Neural cell (in vitro differentiated cells): ENCODE results near the gene SRGAP3. TPM values are rescaled to one million over a fixed set of nuclear protein-coding genes. Genes with fewer than 3 reads are reported as not detected.

Experiments used
- H2AFZ ChIP-seq: fragments of 200-600, 300-800 bp; sonication (generic), shearing (Covaris generic); 2 replicates; pipeline ENCODE4 v1.6.0; 2014; ENCODE audit warnings: low read depth, mild to moderate bottlenecking, antibody characterized with exemption, low read length, moderate library complexity
- H3F3A ChIP-seq: fragments of 200-600 bp; shearing (Covaris generic); 2 replicates; pipeline ENCODE4 v1.6.1; 2016; ENCODE audit warnings: mild to moderate bottlenecking, moderate library complexity, mixed read lengths, antibody characterized with exemption, low read length; ENCODE audit not compliant: insufficient read depth, poor library complexity, severe bottlenecking
- H3K27ac ChIP-seq: fragments of 200-600, 300-800 bp; sonication (generic), shearing (Covaris generic); 2 replicates; pipeline ENCODE4 v1.5.1; 2014; ENCODE audit warnings: mild to moderate bottlenecking, low read length, moderate library complexity
- H3K27me3 ChIP-seq: fragments of 300-800, 200-600 bp; sonication (generic), shearing (Covaris generic); 2 replicates; pipeline ENCODE4 v1.6.0; 2014; ENCODE audit warnings: mild to moderate bottlenecking, low read depth, low read length, moderate library complexity; ENCODE audit not compliant: insufficient read depth
- H3K36me3 ChIP-seq: fragments of 300-800, 200-600 bp; sonication (generic), shearing (Covaris generic); 2 replicates; pipeline ENCODE4 v1.5.1; 2014; ENCODE audit warnings: mild to moderate bottlenecking, antibody characterized with exemption, low read length, moderate library complexity; ENCODE audit not compliant: insufficient read depth
- H3K4me2 ChIP-seq: fragments of 300-800, 200-600 bp; sonication (generic), shearing (Covaris generic); 2 replicates; pipeline ENCODE4 v1.6.0; 2014; ENCODE audit warnings: mild to moderate bottlenecking, low read length
- H3K4me3 ChIP-seq: fragments of 300-800, 200-600 bp; sonication (generic), shearing (Covaris generic); 2 replicates; pipeline ENCODE4 v1.5.1; 2014; ENCODE audit warnings: mild to moderate bottlenecking, low read length, moderate library complexity
- H3K79me2 ChIP-seq: fragments of 200-600 bp; shearing (Covaris generic); replicated peaks from 2 replicates; pipeline ENCODE4 v1.6.0; 2014; ENCODE audit warnings: mild to moderate bottlenecking, low read length, moderate library complexity; ENCODE audit not compliant: insufficient read depth
- H3K9ac ChIP-seq: fragments of 300-800, 200-600 bp; sonication (generic), shearing (Covaris generic); 2 replicates; pipeline ENCODE4 v1.6.1; 2016; ENCODE audit warnings: mild to moderate bottlenecking, low read length, mixed read lengths
- H3K9me2 ChIP-seq: fragments of 200-600 bp; shearing (Covaris generic); 2 replicates; pipeline ENCODE4 v1.6.1; 2016; ENCODE audit warnings: mild to moderate bottlenecking, low read length, mixed read lengths; ENCODE audit not compliant: insufficient read depth
- H3K9me3 ChIP-seq: fragments of 200-600, 300-800 bp; sonication (generic), shearing (Covaris generic); 2 replicates; pipeline ENCODE4 v1.6.1; 2016; ENCODE audit warnings: mild to moderate bottlenecking, mixed run types, low read length, moderate library complexity, mixed read lengths
- H4K20me1 ChIP-seq: fragments of 200-600 bp; shearing (Covaris generic); 2 replicates; pipeline ENCODE4 v1.6.1; 2016; ENCODE audit warnings: mild to moderate bottlenecking, mixed run types; ENCODE audit not compliant: insufficient read depth
- CTCF ChIP-seq: fragments of 450-650 bp; IDR thresholded peaks from 2 replicates; pipeline ENCODE4 v1.5.1; 2014; ENCODE audit warnings: antibody characterized with exemption, mild to moderate bottlenecking, moderate library complexity; ENCODE audit not compliant: poor library complexity, severe bottlenecking
- EP300 ChIP-seq: fragments of 450-650 bp; conservative IDR thresholded peaks from 2 replicates; pipeline ENCODE4 v1.6.1; 2014; ENCODE audit warnings: antibody characterized with exemption, mild to moderate bottlenecking, moderate library complexity; ENCODE audit not compliant: poor library complexity, severe bottlenecking
- EZH2 ChIP-seq: fragments of 200-600, 300-800 bp; shearing (Covaris generic), sonication (generic); IDR thresholded peaks from 2 replicates; pipeline ENCODE4 v1.6.1; 2014; ENCODE audit warnings: antibody characterized with exemption, low read length, borderline replicate concordance, mild to moderate bottlenecking; ENCODE audit not compliant: insufficient read depth, poor library complexity, severe bottlenecking
- MXI1 ChIP-seq: fragments of 450-650 bp; conservative IDR thresholded peaks from 2 replicates; pipeline ENCODE4 v1.6.1; 2014; ENCODE audit warnings: antibody characterized with exemption, mild to moderate bottlenecking; ENCODE audit not compliant: poor library complexity, severe bottlenecking
- POLR2AphosphoS5 ChIP-seq: IDR thresholded peaks from 2 replicates; pipeline ENCODE4 v1.6.1; 2012
- RAD21 ChIP-seq: fragments of 450-650 bp; conservative IDR thresholded peaks from 2 replicates; pipeline ENCODE4 v1.6.1; 2014; ENCODE audit warnings: antibody characterized with exemption, mild to moderate bottlenecking, moderate library complexity
- SMC3 ChIP-seq: fragments of 450-650 bp; conservative IDR thresholded peaks from 2 replicates; pipeline ENCODE4 v1.6.1; 2014; ENCODE audit warnings: antibody characterized with exemption, mild to moderate bottlenecking, moderate library complexity; ENCODE audit not compliant: poor library complexity
- TAF1 ChIP-seq: IDR thresholded peaks from 2 replicates; pipeline ENCODE4 v1.6.1; 2012; ENCODE audit warnings: low read depth
- polyA plus RNA-seq: library from polyadenylated mRNA; depleted of rRNA; stranded (reverse); fragments of >200 nt; gene quantifications from 2 replicates; pipeline ENCODE4 v1.2.3, GENCODE V29; 2014
- TF ChIP-seq, protein P1 (sequence below): IDR thresholded peaks from 2 replicates; pipeline ENCODE4 v1.6.1; 2012; ENCODE audit warnings: borderline replicate concordance

Gene SRGAP3
- polyA plus RNA-seq, 1 donor from 2014 or later, result 31.5 TPM

- H3K4me3 ChIP-seq, result no peak overlapping the region
- H3K79me2 ChIP-seq, result no peaks in the 10 kb centered on the region
- no peak for TF ChIP-seq MXI1
- no peak for TF ChIP-seq EZH2
- no peak for TF ChIP-seq EP300
- TF ChIP-seq SMC3, result no peak
- no peak for TF ChIP-seq TAF1
- TF ChIP-seq, protein P1, sequence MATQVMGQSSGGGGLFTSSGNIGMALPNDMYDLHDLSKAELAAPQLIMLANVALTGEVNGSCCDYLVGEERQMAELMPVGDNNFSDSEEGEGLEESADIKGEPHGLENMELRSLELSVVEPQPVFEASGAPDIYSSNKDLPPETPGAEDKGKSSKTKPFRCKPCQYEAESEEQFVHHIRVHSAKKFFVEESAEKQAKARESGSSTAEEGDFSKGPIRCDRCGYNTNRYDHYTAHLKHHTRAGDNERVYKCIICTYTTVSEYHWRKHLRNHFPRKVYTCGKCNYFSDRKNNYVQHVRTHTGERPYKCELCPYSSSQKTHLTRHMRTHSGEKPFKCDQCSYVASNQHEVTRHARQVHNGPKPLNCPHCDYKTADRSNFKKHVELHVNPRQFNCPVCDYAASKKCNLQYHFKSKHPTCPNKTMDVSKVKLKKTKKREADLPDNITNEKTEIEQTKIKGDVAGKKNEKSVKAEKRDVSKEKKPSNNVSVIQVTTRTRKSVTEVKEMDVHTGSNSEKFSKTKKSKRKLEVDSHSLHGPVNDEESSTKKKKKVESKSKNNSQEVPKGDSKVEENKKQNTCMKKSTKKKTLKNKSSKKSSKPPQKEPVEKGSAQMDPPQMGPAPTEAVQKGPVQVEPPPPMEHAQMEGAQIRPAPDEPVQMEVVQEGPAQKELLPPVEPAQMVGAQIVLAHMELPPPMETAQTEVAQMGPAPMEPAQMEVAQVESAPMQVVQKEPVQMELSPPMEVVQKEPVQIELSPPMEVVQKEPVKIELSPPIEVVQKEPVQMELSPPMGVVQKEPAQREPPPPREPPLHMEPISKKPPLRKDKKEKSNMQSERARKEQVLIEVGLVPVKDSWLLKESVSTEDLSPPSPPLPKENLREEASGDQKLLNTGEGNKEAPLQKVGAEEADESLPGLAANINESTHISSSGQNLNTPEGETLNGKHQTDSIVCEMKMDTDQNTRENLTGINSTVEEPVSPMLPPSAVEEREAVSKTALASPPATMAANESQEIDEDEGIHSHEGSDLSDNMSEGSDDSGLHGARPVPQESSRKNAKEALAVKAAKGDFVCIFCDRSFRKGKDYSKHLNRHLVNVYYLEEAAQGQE, result no peak
- TF ChIP-seq RAD21, result no peak
- H3F3A ChIP-seq, result no peaks in the 10 kb centered on the region
- no peaks in the 10 kb centered on the region for H3K9me2 ChIP-seq
- no peaks in the 10 kb centered on the region for H3K36me3 ChIP-seq
- no peak overlapping the region for H3K9ac ChIP-seq
- H3K9me3 ChIP-seq, result no peaks in the 10 kb centered on the region
- no peaks in the 10 kb centered on the region for H3K27me3 ChIP-seq
- H4K20me1 ChIP-seq, result no peaks in the 10 kb centered on the region
- no peak overlapping the region for H3K27ac ChIP-seq
- no peak overlapping the region for H3K4me2 ChIP-seq
- H2AFZ ChIP-seq, result no peak overlapping the region
Measured at GRCh38 chr3:9071936-9072666, 177.3 kb downstream of the SRGAP3 start.

GRCh38 chr3:9070961-9071360, 178.5 kb downstream of the SRGAP3 start:
- Histone ChIP-seq H3F3A (no peaks in the 10 kb centered on the region), H3K9ac (no peak overlapping the region), H3K4me3 (no peak overlapping the region), H3K9me2 (no peaks in the 10 kb centered on the region), H3K27ac (no peak overlapping the region), H3K79me2 (no peaks in the 10 kb centered on the region), H4K20me1 (no peaks in the 10 kb centered on the region), H3K36me3 (no peaks in the 10 kb centered on the region), H3K9me3 (no peaks in the 10 kb centered on the region), H3K27me3 (no peaks in the 10 kb centered on the region), H2AFZ (no peak overlapping the region), H3K4me2 (no peak overlapping the region)
- TF ChIP-seq CTCF (no peak), RAD21 (no peak), EP300 (no peak), POLR2AphosphoS5 (no peak), EZH2 (no peak)
- TF ChIP-seq, protein P1, result no peak
